Fibroblast of gingiva (primary cell): ENCODE data around the gene ID3.
"Not testable (repeated sequence)": the region's sequence is repeated elsewhere in the genome, so short reads cannot be mapped to it uniquely, and the experiment has no call there.

Experiments
- DNase-seq: peaks from one replicate; pipeline ENCODE4 v3.0.0-alpha.2; 2011; ENCODE audit warnings: low read depth

ID3 gene

DNA sequence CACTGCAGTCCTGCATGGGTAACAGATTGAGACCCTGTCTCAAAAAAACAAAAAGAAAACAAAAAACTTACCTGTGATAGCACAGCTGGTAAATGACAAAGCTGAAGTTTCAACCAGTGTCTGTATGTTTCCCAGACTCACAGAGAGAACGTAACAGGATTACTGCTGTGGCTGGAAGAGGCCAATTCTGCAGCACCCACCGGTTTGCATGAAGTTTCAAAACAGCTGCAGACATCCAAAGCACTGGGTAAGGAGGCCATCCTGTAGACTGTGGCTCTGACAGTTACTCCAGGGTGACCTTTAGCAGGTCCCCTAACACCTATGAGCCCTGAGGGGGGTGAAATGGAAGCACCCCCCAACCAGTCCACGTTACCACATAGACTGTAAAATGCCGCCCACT is 7.5 kb downstream of the ID3 start:
- DNase-seq: no peak

DNA sequence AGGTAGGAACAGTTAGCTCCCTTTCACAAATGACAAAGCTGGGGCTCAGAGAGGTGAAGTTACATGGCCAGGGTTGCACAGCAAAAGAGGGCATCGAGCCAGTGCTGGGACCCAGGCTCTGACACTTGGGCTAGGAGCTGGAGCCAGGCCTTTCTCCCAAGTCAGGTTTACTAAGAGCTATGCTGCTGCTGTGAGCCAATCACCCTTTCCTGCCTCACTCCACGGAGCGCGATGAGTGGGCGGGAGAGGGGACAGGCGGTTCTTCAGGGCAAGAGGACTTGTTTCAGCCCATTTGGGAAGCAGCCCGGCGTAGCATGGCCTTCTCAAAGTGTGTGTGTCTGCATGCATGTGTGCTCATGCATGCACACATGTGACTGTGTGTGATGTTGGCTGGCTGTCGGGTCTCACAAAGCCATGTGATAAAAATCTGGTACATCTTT is 10.6 kb downstream of the ID3 start:
- DNase-seq: peak; percentile 52

DNA sequence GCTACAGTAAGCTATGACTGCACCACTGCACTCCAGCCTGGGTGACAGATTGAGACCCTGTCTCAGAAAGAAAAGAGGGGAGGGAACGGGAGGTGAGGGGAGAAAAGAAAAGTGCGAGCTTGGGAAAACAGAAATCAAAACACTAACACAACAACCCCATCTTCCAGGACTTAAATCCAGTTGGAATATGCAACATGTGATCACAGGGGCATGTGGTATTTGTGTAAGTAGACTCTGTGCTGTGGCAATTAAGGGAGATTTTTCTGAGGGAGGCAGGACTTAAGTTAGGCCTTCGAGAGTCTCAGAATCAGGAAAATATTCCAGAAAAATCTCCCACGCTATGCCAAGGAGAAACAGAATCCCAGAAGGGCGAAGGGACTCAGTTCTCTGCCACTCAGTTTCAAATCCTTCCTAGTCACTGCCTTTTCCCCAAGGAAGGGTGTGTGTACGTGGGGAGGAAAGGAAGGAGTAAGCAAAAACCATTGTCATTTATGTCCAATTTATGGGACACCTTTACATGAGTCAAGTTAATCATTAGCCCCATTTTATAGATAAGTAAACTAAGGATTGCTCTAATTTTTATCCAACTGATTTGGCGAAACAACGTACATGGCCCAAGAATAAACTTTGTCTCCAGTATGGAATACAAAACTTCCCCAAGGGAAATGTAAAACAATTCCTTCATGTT is 12.3 kb downstream of the ID3 start:
- DNase-seq: no peak

DNA sequence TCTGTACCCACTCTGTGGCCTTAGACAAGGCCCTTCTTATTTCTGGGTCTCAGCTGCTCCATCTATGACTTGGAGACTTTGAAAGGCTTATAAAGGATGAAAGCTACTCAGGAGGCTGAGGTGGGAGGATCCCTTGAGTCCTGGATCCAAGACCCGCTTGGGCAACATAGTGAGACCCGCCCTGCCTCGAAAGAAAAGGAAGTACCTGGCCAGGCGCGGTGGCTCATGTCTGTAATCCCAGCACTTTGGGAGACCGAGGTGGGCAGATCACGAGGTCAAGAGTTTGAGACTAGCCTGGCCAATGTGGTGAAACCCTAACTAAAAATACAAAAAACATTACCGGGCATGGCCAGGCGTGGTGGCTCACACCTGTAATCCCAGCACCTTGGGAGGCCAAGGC is 13.4 kb downstream of the ID3 start:
- no peak for DNase-seq

DNA sequence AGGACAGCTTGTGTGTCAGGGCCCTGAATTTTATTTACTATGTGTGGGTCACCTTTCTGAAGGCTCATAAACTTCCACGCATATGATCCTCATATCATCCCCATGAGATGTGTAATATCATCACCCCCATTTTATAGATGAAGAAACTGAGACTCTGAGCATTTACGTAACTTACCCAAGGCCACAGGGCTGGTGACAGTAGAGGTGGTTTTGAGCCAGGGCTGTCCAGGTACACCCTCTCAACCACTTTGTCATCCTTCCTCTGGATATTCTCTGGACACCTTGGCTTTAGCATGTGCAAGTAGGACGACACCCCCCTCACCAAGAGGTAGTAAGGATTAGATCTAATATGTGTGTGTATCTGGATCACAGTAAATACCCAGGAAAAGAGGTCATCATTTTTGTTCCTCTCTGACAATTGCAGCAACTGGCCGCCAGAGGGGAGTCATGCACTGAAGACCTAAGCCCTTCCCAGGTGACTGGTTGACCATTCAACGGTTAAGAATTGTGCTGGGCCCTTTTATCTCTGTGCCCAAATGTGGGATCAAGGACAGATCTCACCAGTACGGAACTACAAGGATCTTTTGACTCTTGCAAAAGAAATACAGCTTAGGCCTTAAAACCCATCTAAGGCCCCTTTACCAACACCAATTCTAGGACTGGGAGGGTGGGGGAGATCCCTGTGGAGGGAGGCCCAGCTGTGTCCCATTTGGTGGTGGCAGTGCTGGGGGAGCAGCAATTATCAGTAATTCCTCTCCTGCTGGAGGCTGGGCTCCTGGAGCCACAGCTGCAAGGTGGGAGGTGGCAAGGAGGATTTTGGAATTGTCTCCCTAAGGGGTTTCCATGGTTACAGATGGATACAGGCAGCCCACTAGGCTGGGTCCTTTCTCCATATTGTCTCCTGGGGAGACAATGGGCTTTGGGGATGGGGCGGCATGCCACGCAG is 14.6 kb downstream of the ID3 start:
- peak; percentile 68 for DNase-seq

DNA sequence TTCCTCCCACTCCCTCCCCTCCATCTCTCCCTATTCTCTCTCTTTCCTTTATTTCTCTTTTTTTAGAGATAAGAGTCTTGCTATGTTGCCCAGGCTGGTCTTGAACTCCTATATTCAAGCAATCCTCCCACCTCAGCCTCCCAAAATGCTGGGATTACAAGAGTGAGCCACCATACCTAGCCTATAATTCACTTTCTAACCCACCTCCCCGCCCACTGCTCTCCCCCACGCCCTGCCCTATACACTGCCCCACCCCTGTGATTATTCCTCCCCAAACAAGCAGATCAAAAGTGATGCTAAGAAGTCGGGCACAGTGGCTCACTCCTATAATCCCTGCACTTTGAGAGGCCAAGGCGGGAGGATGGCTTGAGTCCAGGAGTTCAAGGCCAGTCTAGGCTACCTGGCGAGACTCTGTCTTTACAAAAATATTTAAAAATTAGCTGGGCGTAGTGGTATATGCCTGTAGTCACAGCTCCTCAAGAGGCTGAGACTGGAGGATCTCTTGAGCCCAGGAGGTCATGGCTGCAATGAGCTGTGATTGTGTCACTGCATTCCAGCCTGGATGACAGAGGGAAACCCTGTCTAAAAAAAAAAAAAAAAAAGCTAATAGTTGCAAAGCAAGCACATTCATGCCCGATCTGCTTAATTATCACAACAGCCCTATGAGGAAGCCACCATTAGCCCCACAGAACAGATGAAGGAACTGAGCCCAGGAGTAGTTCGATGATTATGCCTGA is 15.4 kb downstream of the ID3 start:
- no peak for DNase-seq

DNA sequence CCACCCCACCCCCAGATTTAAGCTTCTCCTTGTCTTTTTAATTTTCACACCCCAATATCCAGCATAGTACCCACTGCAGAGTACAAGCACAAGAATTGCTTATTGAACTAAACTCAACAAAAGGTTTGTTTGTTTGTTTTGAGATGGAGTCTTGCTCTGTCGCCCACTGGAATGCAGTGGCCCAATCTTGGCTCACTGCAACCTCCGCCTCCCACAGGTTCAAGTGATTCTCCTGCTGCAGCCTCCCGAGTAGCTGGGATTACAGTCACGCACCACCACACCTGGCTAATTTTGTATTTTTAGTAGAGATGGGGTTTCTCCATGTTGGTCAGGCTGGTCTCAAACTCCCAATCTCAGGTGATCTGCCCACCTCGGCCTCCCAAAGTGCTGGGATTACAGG is 16.4 kb downstream of the ID3 start:
- not testable (repeated sequence) for DNase-seq

DNA sequence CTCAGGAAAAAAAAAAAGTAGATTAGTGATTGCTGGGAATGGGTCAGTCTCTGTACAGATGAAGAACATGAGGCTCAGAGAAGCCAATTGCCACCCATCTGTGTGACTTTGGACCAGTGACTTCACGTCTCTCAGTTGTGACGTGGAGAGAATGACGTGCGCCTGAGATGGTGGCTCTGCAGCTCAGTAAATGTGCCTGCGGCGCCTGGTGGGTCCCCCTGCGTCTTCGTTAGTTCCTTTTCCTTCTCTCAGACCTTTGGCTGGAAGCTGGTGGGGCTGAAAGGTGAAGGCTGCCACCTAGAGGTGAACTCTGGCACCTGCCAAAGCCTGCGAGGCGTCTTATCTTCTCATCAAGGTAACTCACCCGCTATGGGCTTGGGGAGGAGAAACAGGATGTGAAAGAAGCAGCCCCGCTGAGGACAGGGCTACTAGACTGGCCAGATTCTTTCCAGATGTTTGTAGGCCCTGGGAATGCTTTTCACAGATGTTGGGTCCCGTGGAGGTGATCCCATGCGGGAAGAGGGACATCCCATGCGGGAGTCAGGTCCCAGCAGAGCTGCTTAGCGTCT is 19.5 kb downstream of the ID3 start:
- peak; percentile 83 for DNase-seq

DNA sequence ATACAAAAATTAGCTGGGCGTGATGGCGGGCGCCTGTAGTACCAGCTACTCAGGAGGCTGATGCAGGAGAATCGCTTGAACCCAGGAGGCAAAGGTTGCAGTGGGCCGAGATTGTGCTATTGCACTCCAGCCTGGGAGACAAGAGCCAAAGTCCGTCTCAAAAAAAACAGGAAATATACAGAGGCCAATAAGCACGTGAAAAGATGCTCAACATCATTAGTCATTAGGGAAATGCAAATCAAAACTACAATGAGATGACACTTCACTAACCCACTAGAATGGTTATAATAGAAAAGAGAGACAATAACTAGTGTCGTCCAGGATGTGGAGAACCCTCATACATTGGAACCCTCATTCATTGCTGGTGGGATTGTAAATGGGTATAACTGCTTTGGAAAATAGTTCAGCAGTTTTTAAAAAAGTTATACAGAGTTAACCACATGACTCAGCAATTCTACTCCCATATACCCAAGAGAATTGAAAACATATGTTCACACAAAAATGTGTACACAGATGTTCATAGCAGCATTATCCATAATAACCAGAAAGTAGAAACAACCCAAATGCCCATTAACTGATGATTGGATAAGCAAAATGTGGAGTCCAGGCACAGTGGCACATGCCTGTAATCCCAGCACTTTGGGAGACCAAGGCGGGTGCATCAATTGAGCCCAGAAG is 21.9 kb downstream of the ID3 start:
- peak; percentile 64 for DNase-seq

DNA sequence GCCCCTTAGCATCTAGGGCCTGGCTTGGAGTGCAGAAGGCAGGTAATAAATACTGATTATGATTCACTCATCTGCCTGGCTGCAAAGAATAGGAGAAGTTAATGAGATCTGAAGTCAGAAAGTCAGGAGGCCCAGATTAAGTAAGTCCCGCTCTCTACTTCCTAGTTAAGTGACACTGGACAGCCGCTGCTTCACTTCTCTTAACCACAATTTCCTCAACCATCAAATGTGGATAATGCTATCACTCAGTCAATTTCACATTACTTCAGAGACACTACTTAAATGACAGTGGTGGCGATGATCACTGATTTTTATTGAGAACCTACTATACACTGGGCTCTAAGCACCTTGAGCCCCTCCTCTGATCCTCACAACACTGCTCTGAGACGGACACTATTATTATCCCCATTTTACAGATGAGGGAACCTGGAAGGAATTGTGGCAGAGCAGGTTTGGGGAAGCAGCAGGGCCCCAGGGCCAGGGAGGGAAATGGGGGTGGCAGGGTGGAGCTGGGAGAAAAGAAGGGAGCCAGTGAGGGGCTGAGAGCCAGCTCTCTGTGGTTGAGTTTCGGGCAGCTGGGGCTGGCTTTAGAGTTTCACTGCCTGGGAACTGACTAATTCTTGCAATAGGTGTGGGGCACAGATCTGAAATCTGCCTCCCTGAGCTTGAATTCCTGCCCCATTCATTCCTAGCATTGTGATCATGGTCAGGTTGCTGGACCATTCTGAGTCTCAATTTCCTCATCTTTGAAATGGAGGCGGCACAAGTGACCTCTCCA is 25.9 kb downstream of the ID3 start:
- no peak for DNase-seq

DNA sequence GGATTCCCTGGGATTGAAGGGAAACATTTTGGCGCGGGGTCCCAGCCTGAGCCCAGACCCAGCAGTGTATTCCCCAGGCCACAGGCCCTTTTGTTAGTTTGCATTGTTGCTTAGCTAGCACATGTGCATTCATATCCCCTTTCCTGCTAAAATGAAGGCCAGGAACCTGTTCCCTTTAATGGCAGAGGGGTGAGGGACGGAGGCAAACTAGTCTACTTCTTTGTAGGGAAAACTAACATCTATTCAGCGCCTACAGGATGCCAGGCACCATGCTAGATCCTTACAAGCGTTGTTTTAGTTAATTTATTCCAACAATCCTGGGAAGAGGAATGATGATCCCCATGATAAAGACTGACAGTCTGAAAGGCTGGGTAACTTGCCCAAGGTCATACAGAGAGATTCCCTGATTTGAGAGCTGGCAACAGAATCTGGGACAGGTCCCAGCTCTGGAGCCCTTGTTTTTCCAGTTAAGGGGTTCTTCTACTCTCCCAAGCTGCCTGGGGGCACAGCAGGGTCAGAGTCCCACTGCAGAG is 27.7 kb downstream of the ID3 start:
- DNase-seq: no peak

DNA sequence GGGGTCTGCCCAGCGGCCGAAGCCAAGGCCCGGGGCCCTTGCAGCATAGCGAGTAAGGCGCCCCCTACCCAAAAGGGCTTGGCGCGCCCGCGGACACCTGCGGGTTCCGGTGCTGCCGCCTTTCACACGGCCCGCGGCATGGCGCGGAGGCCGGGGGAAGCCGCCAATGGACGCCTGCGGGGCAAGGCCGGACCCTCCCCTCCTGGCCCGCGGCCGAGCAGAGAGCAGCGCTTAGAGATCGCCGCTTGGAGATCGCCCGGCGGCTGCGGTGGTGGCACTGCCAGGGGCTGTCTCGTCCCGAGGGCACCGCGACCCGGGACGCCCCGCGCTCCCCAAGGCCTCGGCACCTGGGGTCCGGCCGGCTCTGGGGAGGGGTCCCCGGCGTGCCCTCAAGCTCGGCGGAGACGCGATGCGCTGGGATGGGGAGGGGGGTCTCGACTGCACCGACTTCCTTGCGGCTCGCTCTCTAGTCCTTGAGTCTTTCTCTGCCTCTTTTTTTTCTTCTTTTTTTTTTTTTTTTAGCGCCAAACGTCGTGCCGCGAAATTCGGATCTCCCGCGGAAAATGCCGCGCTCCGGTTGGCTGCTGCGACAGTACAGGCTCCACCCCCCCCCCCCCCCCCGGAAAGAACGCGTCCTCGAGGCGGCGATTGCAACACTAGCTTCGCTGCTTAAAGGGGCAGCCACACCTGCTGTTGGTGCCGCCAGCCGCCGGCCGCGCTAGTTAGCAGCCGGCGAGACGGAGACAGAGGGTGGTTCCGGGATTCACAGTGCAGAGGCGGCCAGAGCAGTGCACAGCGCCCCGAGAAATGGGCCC is 28.3 kb downstream of the ID3 start, which contains the start of gene E2F2:
Gene E2F2 (minus strand): TSS at position 487 of the 815 bp plus-strand sequence. CDS start 440 bp downstream, at position 47.
- DNase-seq: peak; percentile 85

DNA sequence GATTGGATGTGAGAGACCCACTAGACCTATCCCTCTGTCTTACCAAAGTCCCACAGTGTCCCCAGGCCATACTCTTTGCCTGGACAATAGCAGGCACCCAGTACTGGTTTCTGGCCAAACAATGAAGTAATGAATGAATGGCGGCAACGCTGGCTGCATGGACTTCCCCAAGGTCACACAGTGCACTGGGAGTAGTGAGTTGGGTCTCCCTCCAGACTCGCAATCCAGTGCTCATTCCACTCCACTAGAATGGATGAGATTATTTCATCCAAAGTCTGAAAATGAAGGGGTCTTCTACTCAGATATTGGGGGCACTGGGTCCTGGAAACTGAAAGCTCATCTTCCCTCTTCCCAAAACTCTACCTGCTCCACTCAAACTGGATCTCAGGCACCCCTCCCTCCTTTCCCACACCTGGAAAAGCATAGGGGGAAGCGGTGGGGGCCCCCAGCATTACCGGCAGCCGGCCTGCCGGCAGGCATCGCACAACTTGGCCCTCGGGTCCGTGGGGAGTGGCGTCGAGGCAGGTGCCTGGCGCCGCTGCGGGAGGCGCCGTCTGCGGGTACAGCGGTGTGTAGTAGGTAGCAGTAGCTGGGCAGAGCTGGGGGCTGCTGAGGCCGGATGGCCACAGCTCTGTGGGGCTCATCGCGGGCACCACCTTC is 29.1 kb downstream of the ID3 start:
- DNase-seq: no peak

DNA sequence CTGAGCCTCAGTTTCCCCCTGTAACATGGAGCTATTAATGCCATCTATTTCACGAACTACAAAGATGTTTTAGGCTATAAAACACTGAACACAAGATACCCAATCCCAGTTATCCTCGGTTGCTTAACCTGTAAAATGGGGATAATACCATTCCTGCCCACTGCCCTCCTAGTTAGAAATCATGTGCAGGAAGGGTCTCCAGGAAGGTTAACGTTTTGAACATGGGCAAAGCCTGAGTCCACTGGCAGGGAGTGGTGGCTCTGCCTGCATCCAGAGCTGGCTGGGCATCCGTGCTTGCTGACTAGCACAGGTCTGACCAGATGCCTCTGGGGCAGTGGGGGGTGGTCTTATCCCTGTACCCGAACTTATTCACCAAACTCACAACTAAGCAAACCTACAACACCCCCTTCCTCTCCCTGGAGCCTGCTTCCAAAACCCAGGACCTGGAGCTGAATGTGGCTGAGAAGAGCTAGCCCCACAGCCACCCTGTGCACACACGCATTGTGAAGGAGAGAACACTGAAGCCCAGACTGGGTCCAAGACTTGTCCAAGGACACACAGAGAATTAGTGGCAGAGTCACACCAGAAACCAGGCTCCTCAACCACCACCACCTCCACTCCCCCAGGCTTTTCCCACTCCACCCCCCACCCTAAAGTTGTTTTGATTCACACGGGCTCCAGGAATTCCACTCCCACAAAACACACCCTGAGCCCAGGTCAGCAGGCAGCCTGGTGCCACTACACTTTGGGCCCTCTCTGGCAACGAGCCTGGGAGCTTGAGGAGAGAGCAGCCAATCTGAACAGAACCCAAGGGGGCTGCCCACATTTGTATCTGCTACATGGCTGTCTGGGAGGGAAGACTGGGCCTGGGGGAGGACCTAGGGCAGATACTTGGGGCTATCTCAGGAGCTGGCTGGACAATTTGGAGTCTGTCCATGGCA is 29.9 kb downstream of the ID3 start:
- DNase-seq: no peak

DNA sequence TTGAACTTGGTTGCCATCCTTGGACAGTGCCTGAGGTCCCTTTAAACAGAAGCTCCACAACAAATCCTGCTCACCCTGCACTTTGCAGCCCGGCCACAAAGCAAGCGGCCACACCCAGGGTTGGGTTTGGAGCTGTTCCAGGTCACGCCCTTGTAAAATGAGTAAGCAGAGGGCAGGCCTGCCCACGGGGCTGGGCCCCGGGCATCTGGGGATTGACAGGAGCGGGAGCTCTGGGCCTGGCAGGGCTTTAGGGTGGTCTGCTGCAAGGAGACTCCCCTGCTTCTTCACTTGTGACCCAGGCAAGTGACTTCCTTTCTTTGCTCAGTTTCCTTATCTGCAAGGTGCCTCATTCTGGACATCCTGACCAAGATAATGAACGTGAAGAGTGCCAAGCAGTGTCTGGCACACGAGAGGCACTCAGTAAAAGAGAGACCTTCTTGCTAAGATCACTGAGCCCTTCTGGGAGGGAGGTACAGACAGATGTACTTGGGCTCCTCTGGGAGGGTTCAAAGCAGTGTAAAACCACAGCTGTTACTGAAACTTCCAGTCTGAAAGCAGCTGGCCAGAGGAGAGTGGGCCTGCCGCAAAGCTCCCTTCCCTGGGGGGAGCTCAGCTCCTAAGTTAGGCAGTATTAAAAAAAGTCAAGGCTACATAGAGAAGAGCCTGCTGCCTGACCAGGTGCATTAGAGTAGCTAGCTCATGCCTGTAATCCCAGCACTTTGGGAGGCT is 30.9 kb downstream of the ID3 start:
- peak; percentile 78 for DNase-seq

DNA sequence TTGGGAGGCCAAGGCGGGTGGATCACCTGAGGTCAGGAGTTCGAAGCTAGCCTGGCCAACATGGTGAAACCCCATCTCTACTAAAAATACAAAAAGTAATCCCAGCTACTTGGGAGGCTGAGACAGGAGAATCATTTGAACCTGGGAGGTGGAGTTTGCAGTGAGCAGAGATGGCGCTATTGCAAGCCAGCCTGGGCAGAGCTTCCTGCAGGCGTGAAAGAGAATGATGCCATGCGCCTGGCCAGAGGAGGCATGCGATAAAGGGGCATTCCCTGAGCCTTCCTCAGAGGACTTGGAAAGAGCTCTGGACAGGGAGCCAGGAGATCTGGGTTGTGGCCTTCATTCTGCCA is 31.4 kb downstream of the ID3 start:
- no peak for DNase-seq

DNA sequence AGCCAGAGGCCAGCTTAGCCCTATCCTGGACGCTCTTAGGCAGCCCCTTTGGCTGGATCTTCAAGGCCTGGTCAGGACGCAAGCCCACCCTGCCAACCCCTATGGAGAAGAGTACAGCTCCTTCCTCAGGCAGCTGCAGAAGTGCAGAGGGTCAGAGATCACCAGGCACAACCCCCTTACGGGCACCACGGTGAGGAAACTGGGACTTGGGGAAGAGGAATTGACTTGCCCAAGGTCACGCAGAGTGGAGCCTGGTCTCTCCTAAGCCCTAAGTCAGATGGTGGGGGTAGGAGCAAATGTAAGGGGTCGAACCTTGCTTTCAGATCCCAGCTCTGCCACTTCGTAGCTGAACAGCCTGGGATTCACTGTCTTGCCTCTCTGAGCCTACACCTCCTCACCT is 31.9 kb downstream of the ID3 start:
- no peak for DNase-seq
